Stomach (tissue), 9 donors: ENCODE data around the gene BCL2. TPM values are rescaled to one million over a fixed set of nuclear protein-coding genes. Genes with fewer than 3 reads are reported as not detected.
A peak's percentile ranks its signal among the peaks of the same experiment; 100 is the strongest.

ENCODE experiments used
- DNase-seq, 2 donors: peaks; one replicate each; pipeline versions ENCODE4 v3.0.0 to v3.0.0-alpha.2; 2013 to 2019
- H3K27ac ChIP-seq, 5 donors: fragments of 200-600 bp in 4 of 5; sonication (generic) in 4 of 5; one replicate each; pipeline ENCODE4 v1.5.1; 2013 to 2019; ENCODE audit warnings: mild to moderate bottlenecking in 1 of 5, moderate library complexity in 1 of 5
- H3K27me3 ChIP-seq, 3 donors: fragments of 200-600 bp; sonication (generic); one replicate each; pipeline ENCODE4 v1.5.1; 2017 to 2019; ENCODE audit warnings: mixed run types in 1 of 3
- H3K36me3 ChIP-seq, 4 donors: fragments of 200-600 bp; sonication (generic); 1 replicate in 3 of 4; 2 replicates in 1 of 4; pipeline ENCODE4 v1.5.1; 2016 to 2019
- H3K4me1 ChIP-seq, 4 donors: fragments of 200-600 bp; sonication (generic); one replicate each; pipeline ENCODE4 v1.5.1; 2016 to 2019
- H3K4me3 ChIP-seq, 4 donors: fragments of 200-600 bp; sonication (generic) in 3 of 4; one replicate each; pipeline ENCODE4 v1.5.1; 2016 to 2019; ENCODE audit warnings: mild to moderate bottlenecking in 1 of 4
- H3K9me3 ChIP-seq, 4 donors: fragments of 200-600 bp; sonication (generic); one replicate each; pipeline ENCODE4 v1.5.1; 2016 to 2019
- CTCF ChIP-seq, 7 experiments: fragments of 450-650 bp in 4 of 7; fragments of 200-600 bp in 3 of 7; sonication (generic) in 3 of 7; IDR thresholded peaks; one replicate each; pipeline ENCODE4 v1.5.1; 2016 to 2019; ENCODE audit warnings: antibody characterized with exemption in 7 of 7, control low read depth in 2 of 7, mild to moderate bottlenecking in 1 of 7
- EP300 ChIP-seq: sonication (generic); formaldehyde crosslinking; IDR thresholded peaks from one replicate; pipeline ENCODE4 v1.6.1; 2017; ENCODE audit warnings: antibody characterized with exemption
- POLR2A ChIP-seq, 4 donors: fragments of 450-650 bp; IDR thresholded peaks; one replicate each; pipeline ENCODE4 v1.6.1; 2016; ENCODE audit warnings: antibody characterized with exemption in 4 of 4, control low read depth in 2 of 4, mild to moderate bottlenecking in 1 of 4, moderate library complexity in 1 of 4
- POLR2AphosphoS5 ChIP-seq, 3 donors: sonication (generic); formaldehyde crosslinking; IDR thresholded peaks; one replicate each; pipeline ENCODE4 v1.6.1; 2016; ENCODE audit warnings: antibody characterized with exemption in 3 of 3
- WGBS, 5 donors: extraction: QIAGEN DNeasy Blood & Tissue Kit in 3 of 5; methylation state at CpG; one replicate each; pipeline versions ENCODE4 v1.1.5 to v1.1.7; 2013 to 2018; 5-methylcytosine and 5-hydroxymethylcytosine counted together
- intact Hi-C: fragments of 100-400 bp; cut with DNase I; formaldehyde crosslinking; loops from one replicate; pipeline ENCODE4 v1.15.1; 2023; ENCODE audit warnings: low total_unique reads
- polyA plus RNA-seq, 3 donors: library from polyadenylated mRNA; stranded (reverse); fragments of 200-250 nt; gene quantifications; one replicate each; pipeline ENCODE4 v1.2.3, GENCODE V29; 2013
- total RNA-seq, 5 donors: library from RNA; depleted of rRNA; stranded (reverse); fragments of >200 nt; gene quantifications; one replicate each; pipeline versions ENCODE4 v1.1.0 to v1.2.3, GENCODE V29; 2014 to 2016
- donor health status: healthy with polysubstance abuse.
- donor health status: Bipolar disorder and iron deficiency.
- donor health status: healthy.

Gene BCL2
- total and polyA plus RNA-seq, 8 donors = 1.5 to 53.9 (median 6.0) TPM

GRCh38 chr18:63254716-63255399 lies 64.7 kb downstream of the BCL2 start:
- DNase-seq = no peak
- intact Hi-C loops = no loop called here
- H3K4me3 ChIP-seq = no peak overlapping the region
- H3K27ac ChIP-seq = no peak overlapping the region
- no peaks in the 10 kb centered on the region for H3K36me3 ChIP-seq
- 71 to 94% (median 81%) methylated on average over 4 of the region's 4 CpGs for WGBS, 5 donors
- H3K27me3 ChIP-seq = no peaks in the 10 kb centered on the region
- no peaks in the 10 kb centered on the region for H3K9me3 ChIP-seq
- H3K4me1 ChIP-seq = peaks cover 0 to 44% (median 14%) of the 10 kb centered on the region in 4 donors
- TF ChIP-seq EP300 (no peak), CTCF (IDR thresholded peaks at IDR 0.05) (no peak), POLR2AphosphoS5 (IDR thresholded peaks at IDR 0.05) (no peak)

- no peaks in the 10 kb centered on the region for H3K27me3 ChIP-seq
- no peak for TF ChIP-seq POLR2A (IDR thresholded peaks at IDR 0.05)
- no peak for TF ChIP-seq POLR2AphosphoS5 (IDR thresholded peaks at IDR 0.05)
- TF ChIP-seq EP300 = no peak
- no peak for TF ChIP-seq CTCF (IDR thresholded peaks at IDR 0.05)
- H3K4me3 ChIP-seq = no peak overlapping the region
- peak overlapping the region in 3 of 5 donors; percentile 4 to 48 (median 33) for H3K27ac ChIP-seq
- H3K4me1 ChIP-seq = peaks cover 0 to 35% (median 15%) of the 10 kb centered on the region in 4 donors
- no peaks in the 10 kb centered on the region for H3K9me3 ChIP-seq
- 45 to 61% (median 53%) methylated on average over 10 of the region's 10 CpGs for WGBS, 5 donors
- H3K36me3 ChIP-seq = no peaks in the 10 kb centered on the region
- peak in 1 of 2 donors; percentile 42 for DNase-seq
- intact Hi-C loops = no loop called here
These were observed 65.9 kb downstream of the BCL2 start for GRCh38 chr18:63253428-63254372.

DNA sequence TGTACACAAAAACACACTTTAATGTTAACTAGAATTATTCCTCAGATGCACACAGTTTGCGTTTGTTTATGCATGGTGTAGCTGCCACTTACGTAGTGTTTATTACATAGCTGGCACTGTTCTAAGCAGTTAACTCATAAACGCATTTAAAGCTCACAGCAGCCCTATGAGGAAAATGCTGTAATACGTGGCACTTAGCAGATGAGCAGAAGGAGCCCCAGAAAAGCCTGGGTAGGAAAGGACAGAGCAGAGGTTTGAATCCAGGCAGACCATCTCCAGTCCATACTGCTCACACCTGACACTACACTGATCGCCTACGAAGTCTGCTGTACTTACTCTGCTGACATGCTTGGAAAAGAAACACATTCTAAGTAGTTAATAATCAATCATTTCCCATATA lies 66.6 kb downstream of the BCL2 start:
- 58 to 83% (median 66%) methylated on average over 6 of the region's 6 CpGs for WGBS, 5 donors
- DNase-seq = peak in 1 of 2 donors; percentile 43
- no peaks in the 10 kb centered on the region for H3K27me3 ChIP-seq
- intact Hi-C loops = no loop called here
- H3K36me3 ChIP-seq = no peaks in the 10 kb centered on the region
- H3K9me3 ChIP-seq = no peaks in the 10 kb centered on the region
- peaks cover 0 to 35% (median 15%) of the 10 kb centered on the region in 4 donors for H3K4me1 ChIP-seq
- TF ChIP-seq CTCF (IDR thresholded peaks at IDR 0.05) (no peak), POLR2A (IDR thresholded peaks at IDR 0.05) (no peak), POLR2AphosphoS5 (IDR thresholded peaks at IDR 0.05) (no peak), EP300 (no peak)
- no peak overlapping the region for H3K4me3 ChIP-seq
- peak overlapping the region in 3 of 5 donors; percentile 4 to 48 (median 33) for H3K27ac ChIP-seq

DNA sequence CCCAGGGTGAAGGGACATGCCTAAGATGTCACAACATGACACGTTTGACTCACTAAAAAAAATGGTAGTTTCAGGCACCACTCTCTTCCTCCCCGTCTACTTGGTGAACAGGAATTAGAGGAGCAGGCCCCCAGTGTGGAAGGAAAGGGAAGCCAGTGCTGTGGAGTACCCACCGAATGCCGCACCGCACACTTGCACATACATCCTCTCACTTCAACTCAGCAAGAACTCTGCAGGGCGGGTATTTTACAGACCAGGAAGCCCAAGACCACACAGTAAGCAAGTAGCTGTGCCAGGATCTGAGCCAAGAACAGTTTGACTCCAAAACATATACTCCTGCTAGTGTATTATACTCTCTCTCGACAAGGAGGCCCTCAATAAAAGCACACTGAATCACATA lies 69.8 kb downstream of the BCL2 start:
- WGBS, 5 donors = 50 to 74% (median 65%) methylated on average over 7 of the region's 7 CpGs
- no peaks in the 10 kb centered on the region for H3K27me3 ChIP-seq
- DNase-seq = peak in 1 of 2 donors; percentile 66
- intact Hi-C loops = no loop called here
- no peak overlapping the region for H3K4me3 ChIP-seq
- H3K9me3 ChIP-seq = no peaks in the 10 kb centered on the region
- peaks cover 0 to 43% (median 15%) of the 10 kb centered on the region in 4 donors for H3K4me1 ChIP-seq
- TF ChIP-seq POLR2AphosphoS5 (IDR thresholded peaks at IDR 0.05) (no peak), EP300 (no peak), CTCF (IDR thresholded peaks at IDR 0.05) (no peak), POLR2A (IDR thresholded peaks at IDR 0.05) (no peak)
- H3K27ac ChIP-seq = peak overlapping the region in 2 of 5 donors; percentile 7 to 37
- no peaks in the 10 kb centered on the region for H3K36me3 ChIP-seq
